Right lung (tissue), 5 donors: Measurements from ENCODE around the gene CD164L2. TPM values are rescaled to one million over a fixed set of nuclear protein-coding genes. Genes with fewer than 3 reads are reported as not detected.

Experiments
- DNase-seq, 2 donors: peaks; one replicate each; pipeline ENCODE4 v3.0.0-alpha.2; 2013
- polyA plus RNA-seq, 5 donors: library from polyadenylated mRNA; unstranded; fragments of 120-200 nt; gene quantifications; one replicate each; pipeline versions ENCODE4 v1.2.1 to v1.2.3, GENCODE V29; 2013; ENCODE audit warnings: inconsistent platforms in 1 of 5, low replicate concordance in 1 of 5; ENCODE audit not compliant: insufficient read length in 5 of 5, insufficient read depth in 1 of 5

Gene CD164L2
- polyA plus RNA-seq, 5 donors: 0.18 to 3.5 (median 1.6) TPM

GRCh38 chr1:27365372-27366112, 17.6 kb downstream of the CD164L2 start:
- DNase-seq: peak; percentile 86 to 90

- DNase-seq: no peak
Observed at GRCh38 chr1:27364696-27365371, 18.3 kb downstream of the CD164L2 start.

- no peak for DNase-seq
Observed at GRCh38 chr1:27363766-27364695, 19.1 kb downstream of the CD164L2 start.

- DNase-seq: no peak
Observed at GRCh38 chr1:27361553-27361952, 21.6 kb downstream of the CD164L2 start.

GRCh38 chr1:27361044-27361402, 22.1 kb downstream of the CD164L2 start:
- no peak for DNase-seq

- DNase-seq: no peak
Observed at GRCh38 chr1:27360159-27361043, 22.7 kb downstream of the CD164L2 start.

GRCh38 chr1:27359822-27360158, 23.3 kb downstream of the CD164L2 start:
- no peak for DNase-seq

GRCh38 chr1:27358928-27359313, 24.2 kb downstream of the CD164L2 start:
- no peak for DNase-seq

- no peak for DNase-seq
Observed at GRCh38 chr1:27358038-27358927, 24.9 kb downstream of the CD164L2 start.

- peak in 1 of 2 donors; percentile 53 for DNase-seq
Observed at GRCh38 chr1:27357281-27358037, 25.7 kb downstream of the CD164L2 start.

- DNase-seq: no peak
Observed at GRCh38 chr1:27356619-27357280, 26.4 kb downstream of the CD164L2 start.

- no peak for DNase-seq
Observed at GRCh38 chr1:27356277-27356618, 26.9 kb downstream of the CD164L2 start.

- no peak for DNase-seq
Observed at GRCh38 chr1:27355683-27356082, 27.4 kb downstream of the CD164L2 start.

GRCh38 chr1:27353629-27354028, 29.5 kb downstream of the CD164L2 start:
- no peak for DNase-seq

- no peak for DNase-seq
Observed at GRCh38 chr1:27353166-27353565, 30.0 kb downstream of the CD164L2 start.

- DNase-seq: no peak
Observed at GRCh38 chr1:27351541-27352107, 31.5 kb downstream of the CD164L2 start.

- no peak for DNase-seq
Observed at GRCh38 chr1:27350663-27351540, 32.2 kb downstream of the CD164L2 start.
